ENCODE data around the gene KRT82.

KRT82 gene

GRCh38 chr12:52435659-52435999 lies 29.5 kb upstream of the KRT82 start:
- DNase-seq (ENCODE audit: low read depth), result no peak

DNA sequence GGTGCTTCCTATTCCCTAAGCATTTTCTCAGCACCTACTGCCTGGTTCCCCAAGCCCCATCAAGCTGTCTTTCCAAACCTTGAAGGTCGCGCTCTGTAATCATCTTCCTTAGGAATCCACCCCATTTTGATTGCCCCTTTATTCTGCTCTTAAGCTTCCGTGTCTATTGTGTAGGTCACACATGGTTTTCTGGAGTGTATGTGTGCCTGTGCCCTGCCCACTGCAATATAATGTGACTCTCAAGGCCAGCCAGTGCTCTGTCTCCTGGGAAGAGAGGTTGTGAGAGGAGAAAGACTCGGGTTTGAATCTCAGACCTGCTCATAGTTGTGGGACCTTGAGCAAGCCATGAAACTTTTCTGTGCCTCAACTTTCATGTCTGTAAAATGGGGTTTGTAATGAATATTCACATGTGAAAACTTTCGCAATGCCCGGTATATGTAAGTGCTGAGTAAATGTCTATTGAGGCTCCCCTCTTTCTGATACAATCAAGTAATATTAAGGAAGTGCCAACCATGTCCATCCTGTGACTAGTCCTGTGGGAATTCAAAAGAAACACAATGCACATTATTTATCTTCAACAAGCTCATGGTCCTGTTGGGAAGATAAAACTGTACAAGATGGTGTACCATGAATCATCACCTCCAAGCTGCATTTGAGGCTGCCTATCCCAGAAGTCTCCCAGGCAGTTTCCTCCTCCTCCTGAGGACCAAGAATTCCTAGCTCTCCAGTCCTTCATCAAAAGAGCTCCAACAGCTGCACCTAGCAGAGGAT lies 28.8 kb upstream of the KRT82 start:
- peak; percentile 86 for DNase-seq (ENCODE audit: low read depth)

DNA sequence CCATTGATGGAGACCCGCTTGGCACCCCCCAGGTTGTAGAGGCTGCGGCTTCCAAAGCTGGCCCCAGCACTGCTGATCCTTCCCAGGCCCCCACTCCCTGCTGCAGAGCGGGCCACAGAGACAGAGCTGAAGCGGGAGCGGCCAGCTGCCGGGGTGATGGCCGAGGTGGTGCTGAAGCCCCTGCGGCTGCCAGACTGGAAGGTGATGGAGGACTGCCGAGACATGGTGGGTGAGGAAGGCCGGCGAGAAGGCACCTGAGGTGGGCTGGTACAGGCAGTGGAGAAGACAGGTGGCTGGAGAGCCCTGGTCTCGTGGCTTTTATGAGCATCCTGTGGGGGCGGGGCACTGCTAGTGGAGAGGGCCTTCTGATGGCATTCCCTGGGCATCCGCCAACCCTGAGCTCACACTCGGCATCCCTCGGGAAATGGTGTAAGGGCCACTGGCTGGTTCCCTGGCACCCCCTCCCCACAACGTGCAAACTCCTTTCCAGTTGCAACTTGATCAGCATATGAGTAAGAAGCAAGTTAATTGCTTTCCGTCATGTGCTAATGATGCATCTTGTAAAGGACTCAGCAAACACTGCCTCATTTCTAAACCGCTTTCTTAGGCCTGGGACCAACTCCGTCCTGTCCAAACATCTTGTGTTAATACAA lies 28.1 kb upstream of the KRT82 start, which contains the start of gene KRT75:
KRT75 (minus strand) TSS at position 291 of the 653 bp plus-strand sequence; CDS start at position 224, 67 bp downstream.
- no peak for DNase-seq (ENCODE audit: low read depth)

- DNase-seq (ENCODE audit: low read depth), result no peak
Observed at GRCh38 chr12:52433501-52434080, 27.5 kb upstream of the KRT82 start.

- no peak for DNase-seq (ENCODE audit: low read depth)
Observed at GRCh38 chr12:52432559-52433207, 26.5 kb upstream of the KRT82 start.

GRCh38 chr12:52428121-52428520 lies 22.0 kb upstream of the KRT82 start:
- DNase-seq (ENCODE audit: low read depth), result no peak

GRCh38 chr12:52427083-52427482 lies 20.9 kb upstream of the KRT82 start:
- no peak for DNase-seq (ENCODE audit: low read depth)

- DNase-seq (ENCODE audit: low read depth), result no peak
Observed at GRCh38 chr12:52426034-52426433, 19.9 kb upstream of the KRT82 start.

- no peak for DNase-seq (ENCODE audit: low read depth)
Observed at GRCh38 chr12:52425466-52425865, 19.3 kb upstream of the KRT82 start.

- DNase-seq (ENCODE audit: low read depth), result no peak
Observed at GRCh38 chr12:52423661-52424500, 17.7 kb upstream of the KRT82 start.

DNA sequence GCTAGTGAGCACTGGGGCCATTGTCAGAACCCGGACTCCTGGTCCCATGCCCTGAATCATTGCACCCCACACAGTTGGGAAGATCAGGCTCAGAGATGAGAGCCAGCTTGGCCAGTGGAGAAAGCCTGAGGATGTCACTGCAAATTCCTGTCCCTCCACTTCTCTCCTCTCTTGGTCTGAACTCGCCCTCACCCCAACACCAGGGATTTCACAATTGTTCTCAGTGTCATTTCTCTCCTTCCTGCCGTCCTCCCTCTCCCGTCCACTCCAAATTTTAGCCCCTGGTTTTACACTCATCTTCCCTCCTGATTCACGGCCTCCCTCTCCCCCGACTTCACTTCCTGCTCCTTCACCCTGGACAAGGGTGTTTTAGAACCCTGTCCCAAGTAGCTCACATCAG lies 16.9 kb upstream of the KRT82 start:
- no peak for DNase-seq (ENCODE audit: low read depth)

GRCh38 chr12:52419656-52420055 lies 13.5 kb upstream of the KRT82 start:
- DNase-seq (ENCODE audit: low read depth), result peak; percentile 34

GRCh38 chr12:52418576-52419110 lies 12.5 kb upstream of the KRT82 start:
- DNase-seq (ENCODE audit: low read depth), result no peak

DNA sequence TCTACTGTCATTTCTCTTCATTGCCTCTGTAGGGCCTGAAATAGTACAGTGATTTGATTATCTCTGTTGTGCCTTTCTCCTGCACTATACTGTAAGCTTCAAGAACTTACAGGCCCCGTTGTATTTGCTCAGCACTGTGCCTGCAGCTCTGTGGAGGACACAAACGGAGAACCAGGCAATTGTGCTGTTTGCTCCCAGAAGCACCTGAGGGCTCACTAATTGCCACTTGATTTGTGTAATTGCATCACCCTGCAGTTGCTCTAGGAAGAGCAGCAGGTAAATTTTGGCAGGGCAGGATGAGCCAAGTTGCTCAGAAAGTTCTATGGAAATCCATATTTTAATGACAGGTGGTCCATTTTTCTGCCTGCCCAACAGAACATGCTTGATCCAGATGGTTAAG lies 11.6 kb upstream of the KRT82 start:
- DNase-seq (ENCODE audit: low read depth), result no peak

DNA sequence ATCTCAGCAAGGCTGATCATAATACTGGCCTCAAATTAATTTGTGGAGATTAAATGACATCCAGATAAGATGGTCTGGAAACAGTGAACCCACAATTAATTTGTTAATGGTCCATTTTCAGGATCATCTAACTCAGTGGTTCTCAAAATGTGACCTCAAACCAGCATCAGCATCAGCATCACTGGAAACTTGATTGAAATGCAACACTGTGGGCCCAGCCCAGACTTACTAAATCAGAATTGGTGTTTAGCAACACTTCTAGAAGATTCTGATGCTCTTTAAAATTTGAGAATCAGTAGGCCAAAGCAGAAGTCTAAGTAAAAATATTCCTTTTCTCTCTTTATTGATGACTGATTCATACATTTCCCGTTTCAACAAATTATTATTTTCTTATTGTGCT lies 10.7 kb upstream of the KRT82 start:
- DNase-seq (ENCODE audit: low read depth), result no peak

DNA sequence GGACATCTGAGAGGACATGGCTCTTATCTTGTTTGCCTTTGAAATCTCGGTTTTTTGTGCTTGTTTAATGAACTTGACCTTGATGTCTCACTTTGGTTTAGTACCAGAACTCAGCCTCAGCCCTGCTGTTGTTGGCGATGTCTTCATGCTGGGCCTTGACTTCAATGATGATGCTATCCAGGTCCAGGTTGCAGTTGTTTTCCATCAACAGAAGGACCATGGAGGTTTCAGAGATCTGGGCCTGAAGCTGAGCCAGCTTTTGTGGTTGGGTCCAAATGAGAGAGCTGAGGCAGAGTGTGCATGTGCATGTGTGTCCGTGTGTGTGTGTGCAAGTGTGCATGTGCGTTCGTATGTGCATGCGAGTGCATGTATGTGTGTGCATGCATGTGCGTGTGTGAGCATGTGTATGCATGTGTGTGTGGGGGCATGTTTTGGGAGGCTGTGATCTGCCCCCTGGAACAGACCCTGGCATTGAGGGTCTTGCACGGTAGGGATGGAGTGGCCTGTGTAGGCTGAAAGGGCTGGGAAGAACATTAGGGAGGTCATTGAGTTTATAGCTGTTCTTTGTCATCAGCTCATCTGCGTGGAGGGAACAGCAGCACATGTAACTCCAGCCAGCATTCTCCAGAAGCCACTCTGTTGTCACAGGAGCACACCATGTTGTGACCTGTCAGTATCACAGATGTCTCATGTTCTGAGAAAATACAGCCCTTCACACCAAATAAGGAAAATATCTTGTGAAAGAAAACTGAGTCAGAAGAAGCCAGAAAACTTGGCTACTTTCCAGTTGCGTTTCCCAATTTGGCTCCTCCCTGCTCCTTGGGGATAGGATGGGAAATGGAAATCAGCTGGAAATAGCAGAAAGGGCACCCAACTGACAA lies 10.0 kb upstream of the KRT82 start:
- DNase-seq (ENCODE audit: low read depth), result peak; percentile 93

DNA sequence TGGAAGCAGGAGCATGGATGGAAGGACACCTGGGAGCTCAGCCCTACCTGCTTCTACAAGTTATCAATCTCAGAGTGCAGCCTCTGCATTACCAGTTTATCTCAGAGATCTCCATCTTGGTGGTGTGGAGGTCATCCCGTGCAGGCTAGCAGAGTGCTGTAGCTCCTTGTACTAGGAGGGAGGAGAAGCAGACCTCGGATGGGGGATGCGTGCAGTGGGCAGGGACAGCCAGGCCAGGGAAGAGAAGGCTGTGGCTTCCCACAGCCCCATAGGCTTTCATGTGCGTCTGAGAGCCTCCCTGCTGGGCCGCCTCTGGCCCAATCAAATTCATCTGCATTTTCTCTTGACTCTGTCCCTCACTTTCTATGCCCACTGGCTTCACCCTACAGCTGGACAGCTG lies 8.8 kb upstream of the KRT82 start:
- DNase-seq (ENCODE audit: low read depth), result no peak

DNA sequence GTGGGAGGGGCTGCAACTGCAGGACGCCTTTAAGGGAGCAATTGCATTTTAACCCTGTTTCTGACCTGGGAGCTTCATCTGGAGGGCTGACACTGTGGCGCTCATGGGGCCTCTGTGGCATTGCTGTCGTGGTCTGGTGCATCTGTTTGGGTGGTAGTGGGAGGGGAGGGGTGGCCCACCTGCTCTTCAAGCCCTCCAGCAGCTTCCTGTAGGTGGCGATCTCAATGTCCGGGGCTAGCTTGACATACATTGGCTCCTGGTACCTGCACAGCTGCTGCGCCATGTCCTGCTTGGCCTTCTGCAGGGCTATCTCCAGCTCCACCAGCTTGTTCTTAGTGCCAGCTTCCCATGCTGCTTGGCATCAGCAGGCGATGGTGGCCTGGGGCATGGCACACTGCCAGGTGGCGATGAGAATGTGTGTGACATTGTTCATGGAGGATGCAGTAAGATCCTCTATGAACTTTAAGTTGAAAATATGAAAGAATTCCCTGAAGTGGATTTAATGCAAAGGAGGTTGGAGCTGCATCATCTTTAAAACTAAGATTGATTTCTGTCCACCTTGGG lies 7.7 kb upstream of the KRT82 start:
- no peak for DNase-seq (ENCODE audit: low read depth)

DNA sequence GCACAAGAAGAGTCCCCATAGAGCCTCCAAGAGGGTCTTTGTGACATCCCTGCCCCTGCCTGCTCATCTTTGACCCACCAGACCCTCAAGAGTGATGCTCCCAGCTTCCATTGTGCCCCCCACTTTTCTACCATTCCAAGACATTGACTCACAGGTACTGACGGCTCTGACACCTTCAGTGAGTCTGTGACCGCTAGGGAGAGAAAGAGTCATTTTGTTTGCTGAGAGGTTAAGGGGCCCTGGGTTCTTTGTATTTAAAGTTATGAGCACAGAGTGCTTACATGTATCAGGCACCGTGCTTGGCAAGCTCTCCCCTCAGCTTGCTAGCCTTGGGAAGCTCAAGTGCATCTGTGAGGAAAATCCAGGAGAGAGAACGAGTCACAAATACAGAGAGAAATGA lies 7.1 kb upstream of the KRT82 start:
- DNase-seq (ENCODE audit: low read depth), result no peak

- DNase-seq (ENCODE audit: low read depth), result no peak
Observed at GRCh38 chr12:52411815-52412214, 5.7 kb upstream of the KRT82 start.
